HG02571 (cell line): ENCODE measurements around the gene AKAIN1.

Source experiments
- ATAC-seq: cut with Tn5 transposase; IDR thresholded peaks from one replicate; pipeline ENCODE4 v1.9.1; 2021; ENCODE audit warnings: mild to moderate bottlenecking, moderate library complexity; ENCODE audit not compliant: unreplicated experiment

Gene AKAIN1

GRCh38 chr18:5162111-5162510 is 34.9 kb downstream of the AKAIN1 start:
- ATAC-seq: no peak

- ATAC-seq: no peak
Observed at GRCh38 chr18:5159080-5159479, 38.0 kb downstream of the AKAIN1 start.

GRCh38 chr18:5158587-5158986 is 38.5 kb downstream of the AKAIN1 start:
- no peak for ATAC-seq

- no peak for ATAC-seq
Observed at GRCh38 chr18:5158172-5158571, 38.9 kb downstream of the AKAIN1 start.

- no peak for ATAC-seq
Observed at GRCh38 chr18:5155907-5156287, 41.2 kb downstream of the AKAIN1 start.

GRCh38 chr18:5155218-5155906 is 41.7 kb downstream of the AKAIN1 start:
- no peak for ATAC-seq

GRCh38 chr18:5152343-5153020 is 44.6 kb downstream of the AKAIN1 start:
- no peak for ATAC-seq

- ATAC-seq: no peak
Observed at GRCh38 chr18:5150894-5151293, 46.2 kb downstream of the AKAIN1 start.

- no peak for ATAC-seq
Observed at GRCh38 chr18:5146093-5146492, 51.0 kb downstream of the AKAIN1 start.

- no peak for ATAC-seq
Observed at GRCh38 chr18:5145168-5145825, 51.8 kb downstream of the AKAIN1 start.

GRCh38 chr18:5144629-5145028 is 52.4 kb downstream of the AKAIN1 start:
- ATAC-seq: no peak

- no peak for ATAC-seq
Observed at GRCh38 chr18:5142859-5143258, 54.2 kb downstream of the AKAIN1 start.

- no peak for ATAC-seq
Observed at GRCh38 chr18:5142131-5142530, 54.9 kb downstream of the AKAIN1 start.

- ATAC-seq: no peak
Observed at GRCh38 chr18:5137261-5137660, 59.8 kb downstream of the AKAIN1 start.

GRCh38 chr18:5132987-5133386 is 64.1 kb downstream of the AKAIN1 start:
- ATAC-seq: no peak

GRCh38 chr18:5122272-5122671 is 74.8 kb downstream of the AKAIN1 start:
- no peak for ATAC-seq

- ATAC-seq: no peak
Observed at GRCh38 chr18:5110266-5110665, 86.8 kb downstream of the AKAIN1 start.

GRCh38 chr18:5107988-5108387 is 89.1 kb downstream of the AKAIN1 start:
- ATAC-seq: no peak

- ATAC-seq: no peak
Observed at GRCh38 chr18:5106730-5107129, 90.3 kb downstream of the AKAIN1 start.

GRCh38 chr18:5104246-5104645 is 92.8 kb downstream of the AKAIN1 start:
- ATAC-seq: no peak

GRCh38 chr18:5103693-5104092 is 93.4 kb downstream of the AKAIN1 start:
- no peak for ATAC-seq

GRCh38 chr18:5103286-5103685 is 93.8 kb downstream of the AKAIN1 start:
- no peak for ATAC-seq
